ENCODE data around the gene GANC.

- no peak for TF ChIP-seq CTCF (IDR thresholded peaks at IDR 0.05)
- no peak for TF ChIP-seq POLR2A (IDR thresholded peaks at IDR 0.05)
- TF ChIP-seq EP300 (IDR thresholded peaks at IDR 0.05; ENCODE audit: low read depth), result no peak
These were observed 62.1 kb downstream of the GANC start for GRCh38 chr15:42335074-42335473.
